K562 (cell line): ENCODE measurements around the gene CDCP2.

Source experiments
- CTCF ChIP-seq, 3 experiments: IDR thresholded peaks in 2 of 3; conservative IDR thresholded peaks in 1 of 3; 2 replicates each; pipeline ENCODE4 v1.5.1; 2011 to 2012; ENCODE audit warnings: low read length in 3 of 3, mild to moderate bottlenecking in 3 of 3, control low read depth in 2 of 3, improper control_type of control experiment in 1 of 3, inconsistent platforms in 1 of 3, low read depth in 1 of 3, mixed read lengths in 1 of 3, moderate library complexity in 1 of 3; ENCODE audit not compliant: insufficient read depth in 2 of 3
- EHMT2 ChIP-seq: fragments of 450-650 bp; IDR thresholded peaks from 2 replicates; pipeline ENCODE4 v1.6.1; 2018; ENCODE audit warnings: antibody characterized with exemption
- HDGF ChIP-seq: fragments of 450-650 bp; IDR thresholded peaks from 2 replicates; pipeline ENCODE4 v1.6.1; 2016
- KLF16 ChIP-seq: IDR thresholded peaks from 2 replicates; pipeline ENCODE4 v1.6.1; 2016; ENCODE audit warnings: antibody characterized with exemption
- RCOR1 ChIP-seq, 2 experiments: IDR thresholded peaks; 2 replicates each; pipeline ENCODE4 v1.6.1; 2012; ENCODE audit warnings: low read depth in 2 of 2, low read length in 2 of 2, borderline replicate concordance in 1 of 2, improper control_type of control experiment in 1 of 2
- SMARCC2 ChIP-seq: fragments of 450-650 bp; IDR thresholded peaks from 2 replicates; pipeline ENCODE4 v1.6.1; 2017; ENCODE audit warnings: antibody characterized with exemption, moderate library complexity, mild to moderate bottlenecking, low read depth
- SREBF2 ChIP-seq: sonication (generic); formaldehyde crosslinking; IDR thresholded peaks from 2 replicates; pipeline ENCODE4 v1.4.0; 2020; ENCODE audit warnings: mild to moderate bottlenecking, missing genetic modification reagents
- TAF1 ChIP-seq: IDR thresholded peaks from 2 replicates; pipeline ENCODE4 v1.6.1; 2011; ENCODE audit warnings: mild to moderate bottlenecking, low read length, moderate library complexity; ENCODE audit not compliant: insufficient read depth, control insufficient read depth, severe bottlenecking; ENCODE audit errors: extremely low read depth
- TBL1XR1 ChIP-seq, 2 experiments: IDR thresholded peaks; 2 replicates each; pipeline ENCODE4 v1.6.1; 2012; ENCODE audit warnings: improper control_type of control experiment in 2 of 2, low read length in 2 of 2, mild to moderate bottlenecking in 1 of 2
- XRCC5 ChIP-seq: fragments of 200-400 bp; formaldehyde crosslinking; IDR thresholded peaks from 2 replicates; pipeline ENCODE4 v1.6.1; 2017; ENCODE audit warnings: low read depth, mild to moderate bottlenecking, low read length
- ZBTB49 ChIP-seq: sonication (generic); formaldehyde crosslinking; IDR thresholded peaks from 2 replicates; pipeline ENCODE4 v1.8.0; 2022; ENCODE audit warnings: missing genetic modification reagents, mild to moderate bottlenecking, borderline replicate concordance
- ZKSCAN1 ChIP-seq: fragments of 150-350 bp; IDR thresholded peaks from 2 replicates; pipeline ENCODE4 v1.6.1; 2016; ENCODE audit warnings: low read depth, low read length
- ZNF436 ChIP-seq: fragments of 250-450, 450-650 bp; sonication (Bioruptor Pico); formaldehyde crosslinking; IDR thresholded peaks from 2 replicates; pipeline ENCODE4 v1.7.0; 2020; ENCODE audit warnings: mild to moderate bottlenecking
- ZNF785 ChIP-seq: fragments of 250-450 bp; sonication (Bioruptor Pico); IDR thresholded peaks from 2 replicates; pipeline ENCODE4 v1.4.0; 2020; ENCODE audit warnings: mild to moderate bottlenecking

- TF ChIP-seq RCOR1 (IDR thresholded peaks at IDR 0.05; ENCODE audit: borderline replicate concordance in 1 of 2, low read depth in 2 of 2, low read length in 2 of 2): no peak
- TF ChIP-seq ZNF436: no peak
- no peak for TF ChIP-seq SMARCC2
- no peak for TF ChIP-seq XRCC5
- no peak for TF ChIP-seq CTCF (IDR thresholded peaks at IDR 0.05 in 2 of 3, conservative IDR thresholded peaks at IDR 0.05 in 1 of 3; ENCODE audit: insufficient read depth in 2 of 3, low read depth in 1 of 3, low read length in 3 of 3)
- no peak for TF ChIP-seq HDGF
- TF ChIP-seq ZBTB49: no peak
- no peak for TF ChIP-seq TAF1
- no peak for TF ChIP-seq KLF16
- TF ChIP-seq ZNF785: no peak
- no peak for TF ChIP-seq EHMT2
- TF ChIP-seq TBL1XR1 (IDR thresholded peaks at IDR 0.05; ENCODE audit: low read length in 2 of 2): no peak
- TF ChIP-seq SREBF2 (CRISPR knock-in tag): no peak
- no peak for TF ChIP-seq ZKSCAN1
Measured at GRCh38 chr1:54163051-54163450, 10.3 kb upstream of the CDCP2 start.
